Measurements from ENCODE around the gene DNAL1. TPM values are rescaled to one million over a fixed set of nuclear protein-coding genes. Genes with fewer than 3 reads are reported as not detected.
"Not testable (repeated sequence)": the region's sequence is repeated elsewhere in the genome, so short reads cannot be mapped to it uniquely, and the experiment has no call there.

Gene DNAL1
- total and polyA plus RNA-seq, 2 donors = 4.1 to 6.0 TPM

DNA sequence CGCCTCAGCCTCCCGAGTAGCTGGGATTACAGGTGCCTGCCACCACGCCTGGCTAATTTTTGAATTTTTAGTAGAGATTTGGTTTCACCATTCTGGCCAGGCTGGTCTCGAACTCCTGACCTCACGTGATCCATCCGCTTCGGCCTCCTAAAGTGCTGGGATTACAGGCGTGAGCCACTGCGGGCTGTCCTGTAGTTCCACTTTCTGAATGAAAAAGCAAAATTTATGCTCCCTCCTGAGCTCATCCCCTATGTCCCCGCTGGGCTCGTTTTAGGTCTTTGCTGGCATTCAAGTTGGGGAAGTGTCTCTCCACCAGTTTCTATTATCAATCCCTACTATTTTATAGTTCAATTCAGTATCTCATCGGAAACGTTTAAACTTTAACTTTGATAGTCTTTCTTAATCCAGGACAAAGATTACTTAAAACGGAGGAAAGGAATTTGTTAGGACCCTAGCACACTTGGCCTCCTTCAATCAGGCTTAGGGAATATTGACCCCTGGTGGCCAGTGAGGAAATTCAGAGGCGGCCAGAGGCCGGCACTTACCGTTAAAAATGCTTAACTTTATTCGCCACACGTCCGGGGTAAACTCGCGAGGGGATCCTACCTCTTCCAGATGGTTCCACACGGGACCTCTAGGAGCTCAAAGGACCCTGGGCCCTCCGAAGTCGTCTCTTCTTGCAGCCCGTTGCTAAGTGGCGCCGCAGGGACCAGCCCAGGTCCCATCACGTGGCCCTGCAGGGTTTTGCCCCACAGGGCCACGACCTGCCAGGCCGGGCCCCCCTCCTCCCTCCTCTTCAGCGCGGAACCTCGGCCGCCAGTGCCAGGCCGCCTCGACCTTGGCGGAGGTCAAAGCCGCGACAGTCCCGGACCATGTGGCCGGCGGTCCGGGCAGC lies 11.4 kb upstream of the DNAL1 start:
- Histone ChIP-seq H3K4me3 (ENCODE audit: low read length in 2 of 2) (peak overlapping the region; percentile 25 to 53), H3K4me1 (ENCODE audit: control insufficient read depth in 2 of 2, insufficient read depth in 2 of 2, low read length in 2 of 2) (peaks cover 10 to 12% of the 10 kb centered on the region in 2 donors), H3K27me3 (ENCODE audit: control insufficient read depth in 2 of 2, insufficient read depth in 1 of 2, low read length in 1 of 2) (peaks cover 14 to 58% of the 10 kb centered on the region in 2 donors), H3K9me3 (ENCODE audit: control insufficient read depth in 2 of 2, insufficient read depth in 1 of 2, low read length in 1 of 2) (peaks cover 0 to 2% of the 10 kb centered on the region in 2 donors), H3K36me3 (ENCODE audit: control insufficient read depth in 2 of 2, insufficient read depth in 2 of 2, low read length in 1 of 2) (no peaks in the 10 kb centered on the region), H3K27ac (ENCODE audit: low read depth in 1 of 2, low read length in 1 of 2) (no peak overlapping the region)
- DNase-seq (ENCODE audit: low read depth in 6 of 9, low spot score in 9 of 9) = peak in 5 of 9 donors; percentile 13 to 64 (median 28)
- WGBS = 13% methylated on average over 44 of the region's 44 CpGs

DNA sequence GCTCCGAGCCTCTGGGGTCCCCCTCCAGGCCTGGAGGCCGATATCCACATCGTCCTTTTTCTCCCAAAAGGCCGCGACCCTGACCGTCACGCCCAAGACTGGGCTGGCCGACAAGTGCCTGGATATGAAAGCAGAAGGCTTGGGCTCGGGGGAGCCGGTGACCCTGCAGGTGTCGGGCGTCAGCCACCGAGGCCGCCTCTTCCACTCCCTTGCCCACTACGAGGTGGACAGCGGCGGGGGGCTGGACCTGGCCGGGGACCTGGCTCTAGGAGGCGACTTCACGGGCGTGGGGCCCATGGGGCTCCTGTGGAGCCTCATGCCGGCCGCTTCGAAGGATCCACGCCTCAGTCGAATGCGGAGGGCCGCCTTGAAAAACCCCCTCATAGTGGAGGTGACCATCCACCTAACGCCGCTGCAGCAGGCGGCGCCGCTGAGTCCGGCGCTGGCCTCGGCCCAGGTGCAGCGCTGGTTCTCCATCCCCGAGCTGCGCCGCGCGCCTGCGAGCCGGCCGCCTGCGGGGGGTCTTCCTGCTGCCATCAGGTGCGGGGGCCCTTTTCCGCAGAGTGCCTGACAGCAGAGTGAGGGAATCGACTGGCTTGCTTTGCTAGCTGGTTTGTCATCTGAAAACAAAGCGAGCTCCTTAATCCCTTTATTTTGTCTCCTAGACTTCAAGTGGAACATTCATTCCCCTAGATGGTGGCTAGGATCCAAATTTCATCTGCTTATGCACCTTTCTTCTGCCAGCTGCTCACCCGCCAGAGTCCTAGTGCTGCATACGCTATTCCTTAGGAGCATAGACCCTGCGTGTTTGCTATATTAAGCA lies 10.6 kb upstream of the DNAL1 start:
- WGBS = 8% methylated on average over 53 of the region's 53 CpGs
- Histone ChIP-seq H3K36me3 (ENCODE audit: control insufficient read depth in 2 of 2, insufficient read depth in 2 of 2, low read length in 1 of 2) (no peaks in the 10 kb centered on the region), H3K9me3 (ENCODE audit: control insufficient read depth in 2 of 2, insufficient read depth in 1 of 2, low read length in 1 of 2) (peaks cover 0 to 2% of the 10 kb centered on the region in 2 donors), H3K4me1 (ENCODE audit: control insufficient read depth in 2 of 2, insufficient read depth in 2 of 2, low read length in 2 of 2) (peaks cover 10 to 13% of the 10 kb centered on the region in 2 donors), H3K4me3 (ENCODE audit: low read length in 2 of 2) (peak overlapping the region; percentile 25 to 53), H3K27ac (ENCODE audit: low read depth in 1 of 2, low read length in 1 of 2) (no peak overlapping the region), H3K27me3 (ENCODE audit: control insufficient read depth in 2 of 2, insufficient read depth in 1 of 2, low read length in 1 of 2) (peaks cover 14 to 58% of the 10 kb centered on the region in 2 donors)
- peak in 1 of 9 donors; percentile 22 for DNase-seq (ENCODE audit: low read depth in 6 of 9, low spot score in 9 of 9)

DNA sequence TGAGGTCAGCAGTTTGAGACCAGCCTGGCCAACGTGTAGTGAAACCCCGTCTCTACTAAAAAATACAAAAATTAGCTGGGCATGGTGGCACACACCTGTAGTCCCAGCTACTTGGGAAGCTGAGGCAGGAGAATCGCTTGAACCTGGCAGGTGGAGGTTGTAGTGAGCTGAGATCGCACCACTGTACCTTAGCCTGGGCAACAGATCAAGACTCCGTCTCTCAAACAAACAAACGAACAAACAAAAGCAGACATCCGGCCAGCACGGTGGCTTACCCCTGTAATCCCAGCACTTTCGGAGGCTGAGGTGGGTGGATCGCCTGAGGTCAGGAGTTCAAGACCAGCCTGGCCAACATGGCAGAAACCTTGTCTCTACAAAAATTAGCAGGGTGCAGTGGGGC lies 8.4 kb upstream of the DNAL1 start:
- not testable (repeated sequence) for DNase-seq (ENCODE audit: low read depth in 6 of 9, low spot score in 9 of 9); H3K4me3 ChIP-seq (ENCODE audit: low read length in 2 of 2); H3K27ac ChIP-seq (ENCODE audit: low read depth in 1 of 2, low read length in 1 of 2); H3K36me3 ChIP-seq (ENCODE audit: control insufficient read depth in 2 of 2, insufficient read depth in 2 of 2, low read length in 1 of 2); H3K9me3 ChIP-seq (ENCODE audit: control insufficient read depth in 2 of 2, insufficient read depth in 1 of 2, low read length in 1 of 2)
- Histone ChIP-seq H3K4me1 (ENCODE audit: control insufficient read depth in 2 of 2, insufficient read depth in 2 of 2, low read length in 2 of 2) (peaks cover 10 to 13% of the 10 kb centered on the region in 2 donors), H3K27me3 (ENCODE audit: control insufficient read depth in 2 of 2, insufficient read depth in 1 of 2, low read length in 1 of 2) (peaks cover 14 to 52% of the 10 kb centered on the region in 2 donors)
- WGBS = 86% methylated on average over 10 of the region's 10 CpGs

DNA sequence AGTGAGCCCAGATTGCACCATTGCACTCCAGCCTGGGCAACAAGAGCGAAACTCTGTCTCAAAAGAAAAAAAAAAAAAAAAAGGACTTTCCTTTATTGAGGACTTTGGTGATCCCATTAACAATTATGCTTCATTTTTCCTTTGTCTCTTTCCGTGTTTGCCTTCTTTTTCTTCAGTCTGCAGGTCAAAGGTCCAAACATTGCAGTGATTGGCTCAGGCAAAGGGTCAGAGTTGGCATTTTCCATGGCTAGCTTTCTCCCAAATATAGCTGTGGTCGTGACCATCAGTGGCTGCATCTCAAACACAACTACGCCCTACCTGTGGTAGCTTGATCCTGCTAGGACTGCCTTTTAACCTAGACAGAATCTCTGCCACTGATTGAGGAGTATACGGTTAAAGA lies 7.0 kb upstream of the DNAL1 start:
- H3K27ac ChIP-seq (ENCODE audit: low read depth in 1 of 2, low read length in 1 of 2) = no peak overlapping the region
- peaks cover 14 to 38% of the 10 kb centered on the region in 2 donors for H3K27me3 ChIP-seq (ENCODE audit: control insufficient read depth in 2 of 2, insufficient read depth in 1 of 2, low read length in 1 of 2)
- H3K9me3 ChIP-seq (ENCODE audit: control insufficient read depth in 2 of 2, insufficient read depth in 1 of 2, low read length in 1 of 2) = peaks cover 0 to 2% of the 10 kb centered on the region in 2 donors
- H3K4me1 ChIP-seq (ENCODE audit: control insufficient read depth in 2 of 2, insufficient read depth in 2 of 2, low read length in 2 of 2) = peaks cover 10 to 13% of the 10 kb centered on the region in 2 donors
- no peaks in the 10 kb centered on the region for H3K36me3 ChIP-seq (ENCODE audit: control insufficient read depth in 2 of 2, insufficient read depth in 2 of 2, low read length in 1 of 2)
- DNase-seq (ENCODE audit: low read depth in 6 of 9, low spot score in 9 of 9) = no peak
- WGBS = 97% methylated on average over 5 of the region's 5 CpGs
- no peak overlapping the region for H3K4me3 ChIP-seq (ENCODE audit: low read length in 2 of 2)

DNA sequence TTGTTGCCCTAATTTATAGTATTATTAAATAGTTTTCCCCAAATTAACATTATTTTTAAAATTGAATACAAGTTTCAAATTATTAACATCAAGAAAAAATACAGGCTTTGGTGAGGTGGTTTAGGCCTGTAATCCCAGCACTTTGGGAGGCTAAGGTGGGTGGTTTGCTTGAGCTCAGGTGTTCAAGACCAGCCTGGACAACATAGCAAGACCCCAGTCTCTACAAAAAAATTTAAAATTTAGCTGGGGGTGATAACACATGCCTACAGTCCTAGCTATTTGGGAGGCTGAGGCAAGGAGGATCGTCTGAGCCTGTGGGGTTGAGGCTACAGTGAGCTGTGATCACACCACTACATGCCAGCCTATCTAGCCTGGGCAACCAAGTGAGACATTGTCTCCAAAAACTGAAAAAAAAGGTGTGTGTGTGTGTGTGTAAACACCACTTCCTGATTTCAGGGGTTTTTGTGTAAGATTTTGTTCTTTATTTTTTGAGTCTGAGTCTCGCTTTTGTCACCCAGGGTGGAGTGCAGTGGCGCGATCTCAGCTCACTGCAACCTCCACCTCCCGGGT lies 3.9 kb upstream of the DNAL1 start:
- Histone ChIP-seq H3K27me3 (ENCODE audit: control insufficient read depth in 2 of 2, insufficient read depth in 1 of 2, low read length in 1 of 2) (peaks cover 0 to 8% of the 10 kb centered on the region in 2 donors), H3K36me3 (ENCODE audit: control insufficient read depth in 2 of 2, insufficient read depth in 2 of 2, low read length in 1 of 2) (no peaks in the 10 kb centered on the region)
- WGBS = 92% methylated on average over 5 of the region's 5 CpGs

DNA sequence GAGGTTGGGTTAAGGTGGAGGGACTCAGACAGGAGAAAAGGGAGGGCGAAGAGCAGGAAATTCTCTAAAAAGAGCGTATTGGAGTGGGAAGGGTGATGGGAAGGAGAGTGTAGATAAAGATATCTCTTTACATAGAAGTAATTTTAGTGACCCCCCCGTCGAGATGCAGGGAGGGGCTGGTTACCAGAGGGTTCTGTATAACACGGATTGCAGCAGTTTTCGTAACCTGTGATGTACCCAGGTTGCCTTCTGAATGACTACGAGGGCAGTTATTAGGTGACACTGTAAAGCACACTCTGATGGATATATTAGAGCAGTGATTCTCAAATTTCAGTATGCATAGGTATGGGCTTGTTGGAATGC lies 443 bp downstream of the DNAL1 start:
- Histone ChIP-seq H3K36me3 (ENCODE audit: control insufficient read depth in 2 of 2, insufficient read depth in 2 of 2, low read length in 1 of 2) (no peaks in the 10 kb centered on the region), H3K27me3 (ENCODE audit: control insufficient read depth in 2 of 2, insufficient read depth in 1 of 2, low read length in 1 of 2) (no peaks in the 10 kb centered on the region), H3K27ac (ENCODE audit: low read depth in 1 of 2, low read length in 1 of 2) (no peak overlapping the region), H3K9me3 (ENCODE audit: control insufficient read depth in 2 of 2, insufficient read depth in 1 of 2, low read length in 1 of 2) (no peaks in the 10 kb centered on the region), H3K4me3 (ENCODE audit: low read length in 2 of 2) (peak overlapping the region; percentile 83 to 94), H3K4me1 (ENCODE audit: control insufficient read depth in 2 of 2, insufficient read depth in 2 of 2, low read length in 2 of 2) (peaks cover 4 to 8% of the 10 kb centered on the region in 2 donors)
- DNase-seq (ENCODE audit: low read depth in 6 of 9, low spot score in 9 of 9) = no peak
- 14% methylated on average over 7 of the region's 7 CpGs for WGBS

More for the DNA sequence above, 3.9 kb upstream of the DNAL1 start:
- Histone ChIP-seq H3K4me1 (ENCODE audit: control insufficient read depth in 2 of 2, insufficient read depth in 2 of 2, low read length in 2 of 2) (peaks cover 4 to 10% of the 10 kb centered on the region in 2 donors), H3K4me3 (ENCODE audit: low read length in 2 of 2) (no peak overlapping the region), H3K27ac (ENCODE audit: low read depth in 1 of 2, low read length in 1 of 2) (no peak overlapping the region), H3K9me3 (ENCODE audit: control insufficient read depth in 2 of 2, insufficient read depth in 1 of 2, low read length in 1 of 2) (no peaks in the 10 kb centered on the region)
- no peak for DNase-seq (ENCODE audit: low read depth in 6 of 9, low spot score in 9 of 9)

DNA sequence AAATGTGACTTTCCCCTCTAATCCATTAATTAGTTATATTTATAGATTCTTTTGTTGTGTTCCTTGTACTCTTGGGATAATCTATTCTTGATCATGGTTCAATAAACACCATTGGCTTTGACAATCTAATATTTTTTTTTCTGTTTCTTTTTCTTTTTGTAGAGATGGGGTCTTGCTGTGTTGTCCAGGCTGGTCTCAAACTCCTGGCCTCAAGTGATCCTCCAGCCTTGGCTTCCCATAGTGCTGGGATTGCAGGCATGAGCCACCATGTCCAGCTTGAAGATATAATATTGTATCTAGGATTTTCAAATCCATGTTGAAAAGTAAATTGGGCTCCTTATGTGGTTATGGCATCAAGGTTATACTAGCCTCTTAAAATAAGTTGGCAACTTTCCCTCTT lies 6.2 kb downstream of the DNAL1 start:
- Histone ChIP-seq H3K4me3 (ENCODE audit: low read length in 2 of 2) (no peak overlapping the region), H3K27me3 (ENCODE audit: control insufficient read depth in 2 of 2, insufficient read depth in 1 of 2, low read length in 1 of 2) (no peaks in the 10 kb centered on the region), H3K9me3 (ENCODE audit: control insufficient read depth in 2 of 2, insufficient read depth in 1 of 2, low read length in 1 of 2) (no peaks in the 10 kb centered on the region), H3K4me1 (ENCODE audit: control insufficient read depth in 2 of 2, insufficient read depth in 2 of 2, low read length in 2 of 2) (no peaks in the 10 kb centered on the region), H3K27ac (ENCODE audit: low read depth in 1 of 2, low read length in 1 of 2) (no peak overlapping the region), H3K36me3 (ENCODE audit: control insufficient read depth in 2 of 2, insufficient read depth in 2 of 2, low read length in 1 of 2) (no peaks in the 10 kb centered on the region)
- DNase-seq (ENCODE audit: low read depth in 6 of 9, low spot score in 9 of 9) = no peak

DNA sequence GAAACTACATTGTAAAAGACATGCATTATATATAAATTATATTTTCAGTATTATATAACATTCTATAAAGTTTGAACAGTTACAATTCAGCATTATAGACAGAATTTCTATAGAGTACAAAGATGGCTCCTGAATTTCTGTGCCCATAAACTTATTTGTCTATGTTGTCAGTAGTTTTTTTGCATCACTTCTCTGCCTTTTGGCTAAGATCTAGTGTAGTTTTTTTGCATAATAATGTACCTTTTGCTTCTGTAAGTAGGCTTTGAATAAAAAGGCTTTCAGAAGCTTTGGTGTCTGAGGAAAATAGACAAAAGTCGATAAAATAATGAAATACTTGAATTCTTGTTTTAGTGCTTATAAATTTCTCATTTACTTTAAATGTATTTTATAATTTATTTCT lies 11.1 kb downstream of the DNAL1 start:
- 97% methylated on average over 1 of the region's 1 CpG for WGBS
- Histone ChIP-seq H3K9me3 (ENCODE audit: control insufficient read depth in 2 of 2, insufficient read depth in 1 of 2, low read length in 1 of 2) (no peaks in the 10 kb centered on the region), H3K27ac (ENCODE audit: low read depth in 1 of 2, low read length in 1 of 2) (no peak overlapping the region), H3K36me3 (ENCODE audit: control insufficient read depth in 2 of 2, insufficient read depth in 2 of 2, low read length in 1 of 2) (no peaks in the 10 kb centered on the region), H3K4me1 (ENCODE audit: control insufficient read depth in 2 of 2, insufficient read depth in 2 of 2, low read length in 2 of 2) (no peaks in the 10 kb centered on the region), H3K4me3 (ENCODE audit: low read length in 2 of 2) (no peak overlapping the region), H3K27me3 (ENCODE audit: control insufficient read depth in 2 of 2, insufficient read depth in 1 of 2, low read length in 1 of 2) (no peaks in the 10 kb centered on the region)
- DNase-seq (ENCODE audit: low read depth in 6 of 9, low spot score in 9 of 9) = no peak

DNA sequence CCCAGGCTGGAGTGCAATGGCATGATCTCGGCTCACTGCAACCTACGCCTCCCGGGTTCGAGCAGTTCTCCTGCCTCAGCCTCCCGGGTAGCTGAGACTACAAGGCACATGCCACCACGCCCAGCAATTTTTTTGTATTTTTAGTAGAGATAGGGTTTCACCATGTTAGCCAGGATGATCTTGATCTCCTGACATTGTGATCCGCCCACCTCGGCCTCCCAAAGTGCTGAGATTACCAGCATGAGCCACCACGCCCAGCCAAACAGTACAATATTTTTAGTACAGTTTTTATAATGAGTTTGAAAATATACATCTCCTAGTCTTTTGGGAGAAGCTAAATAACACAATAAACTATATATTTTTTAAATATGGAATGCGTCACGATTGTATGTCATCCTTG lies 14.4 kb downstream of the DNAL1 start:
- not testable (repeated sequence) for DNase-seq (ENCODE audit: low read depth in 6 of 9, low spot score in 9 of 9); H3K4me1 ChIP-seq (ENCODE audit: control insufficient read depth in 2 of 2, insufficient read depth in 2 of 2, low read length in 2 of 2); H3K9me3 ChIP-seq (ENCODE audit: control insufficient read depth in 2 of 2, insufficient read depth in 1 of 2, low read length in 1 of 2); H3K27ac ChIP-seq (ENCODE audit: low read depth in 1 of 2, low read length in 1 of 2); H3K4me3 ChIP-seq (ENCODE audit: low read length in 2 of 2); H3K27me3 ChIP-seq (ENCODE audit: control insufficient read depth in 2 of 2, insufficient read depth in 1 of 2, low read length in 1 of 2); H3K36me3 ChIP-seq (ENCODE audit: control insufficient read depth in 2 of 2, insufficient read depth in 2 of 2, low read length in 1 of 2)
- 97% methylated on average over 11 of the region's 11 CpGs for whole genome bisulfite sequencing
